CD14-positive monocyte (primary cell): Measurements from ENCODE around the gene ABL2. TPM values are rescaled to one million over a fixed set of nuclear protein-coding genes. Genes with fewer than 3 reads are reported as not detected.

Experiments used
- DNase-seq, 3 donors: peaks; one replicate each; pipeline ENCODE4 v3.0.0-alpha.2; 2011 to 2022
- H2AFZ ChIP-seq: 2 replicates; pipeline ENCODE4 v1.6.0; 2012; ENCODE audit warnings: mild to moderate bottlenecking, low read depth, low read length, inconsistent platforms; ENCODE audit not compliant: insufficient read depth, poor library complexity, severe bottlenecking
- H3K27ac ChIP-seq, 2 donors: 1 replicate in 1 of 2; 2 replicates in 1 of 2; pipeline ENCODE4 v1.5.1; 2012 to 2013; ENCODE audit warnings: low read length in 2 of 2, control low read depth in 1 of 2, inconsistent platforms in 1 of 2, low read depth in 1 of 2, mild to moderate bottlenecking in 1 of 2
- H3K27me3 ChIP-seq, 2 donors: one replicate each; pipeline versions ENCODE4 v1.6.0 to v1.6.1; 2011 to 2013; ENCODE audit warnings: low read length in 2 of 2; ENCODE audit not compliant: control insufficient read depth in 2 of 2, insufficient read depth in 2 of 2
- H3K36me3 ChIP-seq, 2 donors: replicated peaks in 1 of 2; 1 replicate in 1 of 2; 2 replicates in 1 of 2; pipeline versions ENCODE4 v1.5.1 to v1.6.1; 2012 to 2013; ENCODE audit warnings: low read length in 2 of 2, control low read depth in 1 of 2, inconsistent platforms in 1 of 2, mild to moderate bottlenecking in 1 of 2; ENCODE audit not compliant: insufficient read depth in 2 of 2, control insufficient read depth in 1 of 2
- H3K4me1 ChIP-seq, 2 donors: 1 replicate in 1 of 2; 2 replicates in 1 of 2; pipeline versions ENCODE4 v1.5.1 to v1.6.1; 2012 to 2013; ENCODE audit warnings: low read length in 2 of 2, control low read depth in 1 of 2, inconsistent platforms in 1 of 2, mild to moderate bottlenecking in 1 of 2, moderate library complexity in 1 of 2; ENCODE audit not compliant: insufficient read depth in 2 of 2, control insufficient read depth in 1 of 2
- H3K4me2 ChIP-seq: replicated peaks from 2 replicates; pipeline ENCODE3; 2012; ENCODE audit warnings: low read length, moderate library complexity, mild to moderate bottlenecking; ENCODE audit not compliant: poor library complexity, severe bottlenecking; ENCODE audit errors: extremely low read depth
- H3K4me3 ChIP-seq, 3 experiments: fragments of 200-600 bp in 1 of 3; sonication (generic) in 1 of 3; replicated peaks in 1 of 3; 1 replicate in 2 of 3; 2 replicates in 1 of 3; pipeline ENCODE4 v1.5.1; 2011 to 2013; ENCODE audit warnings: low read length in 3 of 3, mild to moderate bottlenecking in 3 of 3, control low read depth in 2 of 3, low read depth in 2 of 3, inconsistent platforms in 1 of 3, moderate library complexity in 1 of 3
- H3K79me2 ChIP-seq: 2 replicates; pipeline ENCODE4 v1.6.0; 2012; ENCODE audit warnings: mild to moderate bottlenecking, control low read depth, inconsistent platforms, low read length, moderate library complexity; ENCODE audit not compliant: insufficient read depth
- H3K9ac ChIP-seq: 2 replicates; pipeline ENCODE4 v1.6.0; 2017; ENCODE audit warnings: low read length, mild to moderate bottlenecking; ENCODE audit not compliant: insufficient read depth, poor library complexity, severe bottlenecking
- H3K9me3 ChIP-seq, 2 donors: replicated peaks in 1 of 2; 1 replicate in 1 of 2; 2 replicates in 1 of 2; pipeline versions ENCODE4 v1.5.1 to v1.6.1; 2012 to 2013; ENCODE audit warnings: low read length in 2 of 2, control low read depth in 1 of 2; ENCODE audit not compliant: control insufficient read depth in 1 of 2, insufficient read depth in 1 of 2
- H4K20me1 ChIP-seq: 2 replicates; pipeline ENCODE4 v1.6.0; 2012; ENCODE audit warnings: mild to moderate bottlenecking, low read length, control low read depth, moderate library complexity; ENCODE audit not compliant: insufficient read depth
- H3K27ac Mint-ChIP-seq, 7 donors: one replicate each; pipeline ENCODE4 v1.8.0; 2020; ENCODE audit warnings: mild to moderate bottlenecking in 7 of 7, mixed read lengths in 7 of 7, moderate library complexity in 6 of 7, inconsistent platforms in 2 of 7
- H3K27me3 Mint-ChIP-seq, 3 donors: one replicate each; pipeline ENCODE4 v1.8.0; 2021 to 2022; ENCODE audit warnings: low read depth in 3 of 3, mild to moderate bottlenecking in 3 of 3, mixed read lengths in 3 of 3, moderate library complexity in 3 of 3, inconsistent platforms in 1 of 3
- H3K36me3 Mint-ChIP-seq, 2 donors: one replicate each; pipeline ENCODE4 v1.8.0; 2020; ENCODE audit warnings: mixed read lengths in 2 of 2, inconsistent platforms in 1 of 2, mild to moderate bottlenecking in 1 of 2
- H3K4me1 Mint-ChIP-seq: one replicate; pipeline ENCODE4 v1.8.0; 2020; ENCODE audit warnings: mild to moderate bottlenecking, mixed read lengths
- H3K4me3 Mint-ChIP-seq, 2 donors: one replicate each; pipeline ENCODE4 v1.8.0; 2020; ENCODE audit warnings: mild to moderate bottlenecking in 2 of 2, mixed read lengths in 2 of 2, moderate library complexity in 1 of 2
- H3K9me3 Mint-ChIP-seq, 7 donors: one replicate each; pipeline ENCODE4 v1.8.0; 2020 to 2022; ENCODE audit warnings: mixed read lengths in 7 of 7, mild to moderate bottlenecking in 6 of 7, moderate library complexity in 6 of 7, inconsistent platforms in 2 of 7
- WGBS: methylation state at CpG from one replicate; pipeline ENCODE4 v1.1.5; 2013; ENCODE audit warnings: missing lambda C conversion rate; ENCODE audit not compliant: insufficient coverage; 5-methylcytosine and 5-hydroxymethylcytosine counted together
- intact Hi-C, 2 donors: fragments of 100-400 bp; cut with micrococcal nuclease; formaldehyde crosslinking; loops; one replicate each; pipeline versions ENCODE4 v1.15.0 to v1.15.1; 2023
- polyA plus RNA-seq, 3 donors: library from polyadenylated mRNA; depleted of rRNA in 1 of 3; unstranded in 2 of 3; stranded (reverse) in 1 of 3; fragments of 300-500 nt in 2 of 3; fragments of >200 nt in 1 of 3; fragmentation: Illumina TruSeq in 2 of 3; gene quantifications; 1 replicate in 2 of 3; 2 replicates in 1 of 3; pipeline ENCODE4 v1.2.3, GENCODE V29; 2012 to 2021
- TF ChIP-seq, protein P1 (sequence below): fragments of 200-600 bp; IDR thresholded peaks from one replicate; pipeline ENCODE4 v1.8.0; 2022; ENCODE audit warnings: antibody characterized with exemption, mild to moderate bottlenecking

The ABL2 gene
- polyA plus RNA-seq, 3 donors, result 0.20 to 2.1 (median 1.4) TPM

DNA sequence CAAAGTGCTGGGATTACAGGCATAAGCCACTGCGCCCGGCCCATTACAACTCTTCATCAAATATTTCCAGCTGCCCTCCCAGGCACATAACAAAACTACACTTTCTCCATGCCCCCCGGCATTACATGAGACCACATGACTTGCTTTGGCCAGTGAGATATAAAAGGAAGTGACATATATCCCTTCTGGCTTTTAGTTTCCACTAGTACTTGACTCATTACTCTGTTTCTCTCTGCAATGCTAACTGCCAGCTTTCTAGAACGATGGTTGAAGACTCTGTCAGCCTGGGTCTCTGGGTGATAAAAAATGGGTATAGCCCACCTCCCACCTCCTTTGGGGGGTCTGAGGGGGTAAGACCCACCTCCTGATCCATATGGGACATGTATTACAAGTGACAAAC, 24.2 kb downstream of the ABL2 start:
- peaks cover 13% of the 10 kb centered on the region for H3K4me1 Mint-ChIP-seq
- no peaks in the 10 kb centered on the region for H3K36me3 Mint-ChIP-seq
- peak overlapping the region in 1 of 2 donors; percentile 49 for H3K27ac ChIP-seq
- DNase-seq, result peak in 1 of 3 donors; percentile 16
- H3K27ac Mint-ChIP-seq, result peak overlapping the region in 5 of 7 donors; percentile 40 to 68 (median 63)
- intact Hi-C loops, result no loop called here
- TF ChIP-seq, protein P1, sequence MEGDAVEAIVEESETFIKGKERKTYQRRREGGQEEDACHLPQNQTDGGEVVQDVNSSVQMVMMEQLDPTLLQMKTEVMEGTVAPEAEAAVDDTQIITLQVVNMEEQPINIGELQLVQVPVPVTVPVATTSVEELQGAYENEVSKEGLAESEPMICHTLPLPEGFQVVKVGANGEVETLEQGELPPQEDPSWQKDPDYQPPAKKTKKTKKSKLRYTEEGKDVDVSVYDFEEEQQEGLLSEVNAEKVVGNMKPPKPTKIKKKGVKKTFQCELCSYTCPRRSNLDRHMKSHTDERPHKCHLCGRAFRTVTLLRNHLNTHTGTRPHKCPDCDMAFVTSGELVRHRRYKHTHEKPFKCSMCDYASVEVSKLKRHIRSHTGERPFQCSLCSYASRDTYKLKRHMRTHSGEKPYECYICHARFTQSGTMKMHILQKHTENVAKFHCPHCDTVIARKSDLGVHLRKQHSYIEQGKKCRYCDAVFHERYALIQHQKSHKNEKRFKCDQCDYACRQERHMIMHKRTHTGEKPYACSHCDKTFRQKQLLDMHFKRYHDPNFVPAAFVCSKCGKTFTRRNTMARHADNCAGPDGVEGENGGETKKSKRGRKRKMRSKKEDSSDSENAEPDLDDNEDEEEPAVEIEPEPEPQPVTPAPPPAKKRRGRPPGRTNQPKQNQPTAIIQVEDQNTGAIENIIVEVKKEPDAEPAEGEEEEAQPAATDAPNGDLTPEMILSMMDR, result no peak
- H3K9me3 ChIP-seq, result no peaks in the 10 kb centered on the region
- H3K36me3 ChIP-seq, result no peaks in the 10 kb centered on the region
- peaks cover 0 to 3% (median 3%) of the 10 kb centered on the region in 3 donors for H3K27me3 Mint-ChIP-seq
- no peaks in the 10 kb centered on the region for H3K27me3 ChIP-seq
- H3K4me1 ChIP-seq, result no peaks in the 10 kb centered on the region
- H3K9me3 Mint-ChIP-seq, result peaks cover 0 to 3% (median 0%) of the 10 kb centered on the region in 7 donors
- H3K79me2 ChIP-seq, result peaks cover 13% of the 10 kb centered on the region
- H2AFZ ChIP-seq, result no peak overlapping the region
- H3K4me3 ChIP-seq, result no peak overlapping the region
- 100% methylated on average over 2 of the region's 4 CpGs for WGBS
- no peak overlapping the region for H3K9ac ChIP-seq
- no peak overlapping the region for H3K4me2 ChIP-seq
- no peaks in the 10 kb centered on the region for H4K20me1 ChIP-seq
- no peak overlapping the region for H3K4me3 Mint-ChIP-seq

DNA sequence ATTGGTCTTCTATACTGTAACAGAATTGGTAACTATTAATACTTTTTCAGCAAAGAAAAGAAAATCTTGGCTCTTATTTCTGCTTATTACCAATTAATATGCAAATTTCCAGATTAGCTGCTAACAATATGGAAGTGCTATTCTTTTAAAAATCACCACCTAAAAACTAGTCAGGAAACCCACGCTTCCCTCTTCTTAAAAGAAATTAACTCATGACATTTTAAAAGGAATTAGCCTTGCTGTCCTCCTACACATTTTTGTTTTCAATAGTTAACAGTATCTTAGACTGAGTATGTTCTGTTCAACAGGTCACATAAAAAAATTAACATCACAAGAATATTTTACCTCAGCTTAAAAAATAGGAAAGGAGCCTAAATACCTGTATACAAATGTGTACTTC, 27.3 kb downstream of the ABL2 start:
- TF ChIP-seq, protein P1, result no peak
- no peak overlapping the region for H2AFZ ChIP-seq
- H3K27me3 Mint-ChIP-seq, result peaks cover 0 to 4% (median 3%) of the 10 kb centered on the region in 3 donors
- H3K4me1 ChIP-seq, result no peaks in the 10 kb centered on the region
- H3K36me3 ChIP-seq, result no peaks in the 10 kb centered on the region
- no peak overlapping the region for H3K27ac Mint-ChIP-seq
- H3K27me3 ChIP-seq, result no peaks in the 10 kb centered on the region
- no peak overlapping the region for H3K9ac ChIP-seq
- H3K9me3 ChIP-seq, result no peaks in the 10 kb centered on the region
- intact Hi-C loops, result loop anchor here in 1 of 2 donors (1.0 kb wide), 1 partner anchor 12 kb away; no protein-coding TSS in a partner anchor
- WGBS, result no CpG with 5 or more reads among the region's 1 CpG
- H3K4me1 Mint-ChIP-seq, result peaks cover 14% of the 10 kb centered on the region
- H3K36me3 Mint-ChIP-seq, result peaks cover 2 to 3% of the 10 kb centered on the region in 2 donors
- no peak overlapping the region for H3K4me3 Mint-ChIP-seq
- no peak overlapping the region for H3K4me2 ChIP-seq
- H3K4me3 ChIP-seq, result no peak overlapping the region
- no peak overlapping the region for H3K27ac ChIP-seq
- no peak for DNase-seq
- no peaks in the 10 kb centered on the region for H4K20me1 ChIP-seq
- peaks cover 16% of the 10 kb centered on the region for H3K79me2 ChIP-seq
- peaks cover 0 to 3% (median 0%) of the 10 kb centered on the region in 7 donors for H3K9me3 Mint-ChIP-seq
